ENCODE results near the gene PEPD.

DNA sequence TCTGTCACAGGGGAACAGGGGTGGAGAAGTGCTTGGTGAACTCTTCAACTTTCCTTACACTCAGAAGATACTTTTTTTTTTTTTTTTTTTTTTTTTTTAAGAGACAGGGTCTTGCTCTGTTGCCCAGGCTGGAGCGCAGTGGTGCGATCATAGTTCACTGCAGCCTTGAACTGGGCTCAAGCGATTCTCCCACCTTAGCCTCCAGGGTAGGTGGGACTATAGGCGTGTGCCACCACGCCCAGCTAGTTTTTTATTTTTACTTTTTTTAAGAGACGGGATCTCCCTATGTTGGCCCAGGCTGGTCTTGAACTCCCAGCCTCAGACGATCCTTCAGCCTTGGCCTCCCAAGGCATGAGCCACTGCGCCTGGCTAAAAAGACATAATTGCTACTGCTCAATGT, 136.6 kb downstream of the PEPD start:
- no peak for TF ChIP-seq POLR2A (IDR thresholded peaks at IDR 0.05)
- TF ChIP-seq, protein P1, sequence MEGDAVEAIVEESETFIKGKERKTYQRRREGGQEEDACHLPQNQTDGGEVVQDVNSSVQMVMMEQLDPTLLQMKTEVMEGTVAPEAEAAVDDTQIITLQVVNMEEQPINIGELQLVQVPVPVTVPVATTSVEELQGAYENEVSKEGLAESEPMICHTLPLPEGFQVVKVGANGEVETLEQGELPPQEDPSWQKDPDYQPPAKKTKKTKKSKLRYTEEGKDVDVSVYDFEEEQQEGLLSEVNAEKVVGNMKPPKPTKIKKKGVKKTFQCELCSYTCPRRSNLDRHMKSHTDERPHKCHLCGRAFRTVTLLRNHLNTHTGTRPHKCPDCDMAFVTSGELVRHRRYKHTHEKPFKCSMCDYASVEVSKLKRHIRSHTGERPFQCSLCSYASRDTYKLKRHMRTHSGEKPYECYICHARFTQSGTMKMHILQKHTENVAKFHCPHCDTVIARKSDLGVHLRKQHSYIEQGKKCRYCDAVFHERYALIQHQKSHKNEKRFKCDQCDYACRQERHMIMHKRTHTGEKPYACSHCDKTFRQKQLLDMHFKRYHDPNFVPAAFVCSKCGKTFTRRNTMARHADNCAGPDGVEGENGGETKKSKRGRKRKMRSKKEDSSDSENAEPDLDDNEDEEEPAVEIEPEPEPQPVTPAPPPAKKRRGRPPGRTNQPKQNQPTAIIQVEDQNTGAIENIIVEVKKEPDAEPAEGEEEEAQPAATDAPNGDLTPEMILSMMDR (IDR thresholded peaks at IDR 0.05), result no peak
- TF ChIP-seq POLR2AphosphoS5 (IDR thresholded peaks at IDR 0.05), result no peak
